SK-N-SH (cell line): ENCODE measurements around the gene MARCHF10. TPM values are rescaled to one million over a fixed set of nuclear protein-coding genes. Genes with fewer than 3 reads are reported as not detected.

Experiments used
- CTCF ChIA-PET: fragments of 300-600, 350-600 bp; formaldehyde crosslinking; extraction: SDS; loops from one replicate; lab custom pipeline; 2021; lab: Yijun Ruan, JAX
- POLR2A ChIA-PET: fragments of 350-600 bp; sonication (Branson Sonifier 250); formaldehyde crosslinking; extraction: SDS; loops from one replicate; lab custom pipeline; 2020; ENCODE audit warnings: antibody characterized with exemption, inconsistent platforms; lab: Yijun Ruan, JAX
- DNase-seq: peaks from one replicate; pipeline ENCODE4 v3.0.0; 2012
- H2AFZ ChIP-seq: fragments of 200-600 bp; sonication (generic); 2 replicates; pipeline ENCODE4 v1.8.1; 2016; ENCODE audit warnings: antibody characterized with exemption, mild to moderate bottlenecking, low read depth
- H3F3A ChIP-seq: fragments of 200-600 bp; sonication (generic); replicated peaks from 2 replicates; pipeline ENCODE3; 2016; ENCODE audit warnings: antibody characterized with exemption, mild to moderate bottlenecking; ENCODE audit not compliant: insufficient read depth
- H3K27ac ChIP-seq, 2 experiments: fragments of 200-500 bp in 1 of 2; fragments of 200-600 bp in 1 of 2; sonication (Bioruptor generic) in 1 of 2; sonication (generic), shearing (Covaris generic) in 1 of 2; 2 replicates each; pipeline versions ENCODE4 v1.5.1 to v1.6.1; 2014 to 2016; ENCODE audit warnings: low read depth in 2 of 2, inconsistent platforms in 1 of 2, low read length in 1 of 2, mild to moderate bottlenecking in 1 of 2, mixed read lengths in 1 of 2
- H3K27me3 ChIP-seq: fragments of 200-600 bp; sonication (generic), shearing (Covaris generic); 2 replicates; pipeline ENCODE4 v1.6.1; 2016; ENCODE audit warnings: mixed run types; ENCODE audit not compliant: insufficient read depth
- H3K36me3 ChIP-seq, 2 experiments: fragments of 200-500 bp in 1 of 2; fragments of 200-600 bp in 1 of 2; sonication (Bioruptor generic) in 1 of 2; sonication (generic) in 1 of 2; replicated peaks in 1 of 2; 2 replicates each; pipeline versions ENCODE3 to v1.5.1; 2014 to 2016; ENCODE audit warnings: low read length in 1 of 2, mild to moderate bottlenecking in 1 of 2; ENCODE audit not compliant: insufficient read depth in 2 of 2, control insufficient read depth in 1 of 2
- H3K4me1 ChIP-seq, 2 experiments: fragments of 200-500 bp in 1 of 2; fragments of 200-600 bp in 1 of 2; sonication (Bioruptor generic) in 1 of 2; sonication (generic), shearing (Covaris generic) in 1 of 2; 2 replicates each; pipeline versions ENCODE4 v1.5.1 to v1.6.1; 2014 to 2016; ENCODE audit warnings: low read depth in 1 of 2, low read length in 1 of 2, mixed run types in 1 of 2; ENCODE audit not compliant: insufficient read depth in 2 of 2, control insufficient read depth in 1 of 2
- H3K4me2 ChIP-seq: fragments of 200-600 bp; sonication (generic), shearing (Covaris generic); 2 replicates; pipeline ENCODE4 v1.6.1; 2017; ENCODE audit warnings: mixed run types
- H3K4me3 ChIP-seq, 2 experiments: fragments of 200-500 bp in 1 of 2; fragments of 200-600 bp in 1 of 2; sonication (Bioruptor generic) in 1 of 2; sonication (generic), shearing (Covaris generic) in 1 of 2; 2 replicates each; pipeline versions ENCODE4 v1.5.1 to v1.8.1; 2014 to 2016; ENCODE audit warnings: low read depth in 2 of 2, inconsistent platforms in 1 of 2, low read length in 1 of 2, mild to moderate bottlenecking in 1 of 2, mixed read lengths in 1 of 2, moderate library complexity in 1 of 2
- H3K79me2 ChIP-seq: fragments of 200-600 bp; sonication (generic); 2 replicates; pipeline ENCODE4 v1.8.1; 2017; ENCODE audit warnings: mild to moderate bottlenecking; ENCODE audit not compliant: insufficient read depth
- H3K9ac ChIP-seq: fragments of 200-600 bp; sonication (generic); 2 replicates; pipeline ENCODE4 v1.6.1; 2017; ENCODE audit warnings: mixed run types
- H3K9me2 ChIP-seq: fragments of 200-600 bp; sonication (generic); 2 replicates; pipeline ENCODE4 v1.6.1; 2017; ENCODE audit warnings: mixed run types
- H3K9me3 ChIP-seq: fragments of 200-600 bp; sonication (generic); 2 replicates; pipeline ENCODE4 v1.6.1; 2017; ENCODE audit warnings: mixed run types, mild to moderate bottlenecking, moderate library complexity
- H4K20me1 ChIP-seq: fragments of 200-600 bp; sonication (generic); 2 replicates; pipeline ENCODE4 v1.6.1; 2017; ENCODE audit warnings: mild to moderate bottlenecking, mixed run types; ENCODE audit not compliant: insufficient read depth
- CHD2 ChIP-seq: fragments of 150-350 bp; IDR thresholded peaks from 2 replicates; pipeline ENCODE4 v1.6.1; 2018; ENCODE audit warnings: low read length; ENCODE audit not compliant: partially characterized antibody
- ELF1 ChIP-seq: IDR thresholded peaks from 2 replicates; pipeline ENCODE4 v1.4.0; 2012
- FOXM1 ChIP-seq: IDR thresholded peaks from 2 replicates; pipeline ENCODE4 v1.4.0; 2012; ENCODE audit warnings: low read depth, mild to moderate bottlenecking
- GABPA ChIP-seq: IDR thresholded peaks from 2 replicates; pipeline ENCODE4 v1.4.0; 2012; ENCODE audit warnings: low read depth, mild to moderate bottlenecking
- GATA2 ChIP-seq: sonication (generic); formaldehyde crosslinking; IDR thresholded peaks from 2 replicates; pipeline ENCODE4 v1.5.0; 2020; ENCODE audit warnings: mild to moderate bottlenecking, missing genetic modification reagents
- NFIC ChIP-seq: IDR thresholded peaks from 2 replicates; pipeline ENCODE4 v1.4.0; 2012; ENCODE audit warnings: borderline replicate concordance
- WGBS: methylation state at CpG from one replicate; pipeline ENCODE4 v1.1.6; 2017; ENCODE audit warnings: low lambda C conversion rate; 5-methylcytosine and 5-hydroxymethylcytosine counted together
- polyA plus RNA-seq, 3 experiments: library from polyadenylated mRNA; depleted of rRNA; stranded (reverse); fragments of >200 nt; gene quantifications; 2 replicates each; pipeline ENCODE4 v1.2.3, GENCODE V29; 2012
- TF ChIP-seq, protein P1 (sequence below): fragments of 150-350 bp; IDR thresholded peaks from 2 replicates; pipeline ENCODE4 v1.6.1; 2016; ENCODE audit warnings: mild to moderate bottlenecking, low read depth, low read length
- TF ChIP-seq, protein P2 (sequence below): fragments of 200-600 bp; sonication (generic); IDR thresholded peaks from 2 replicates; pipeline ENCODE4 v1.6.1; 2017; ENCODE audit warnings: antibody characterized with exemption, mild to moderate bottlenecking, moderate library complexity
- TF ChIP-seq, protein P3 (sequence below): IDR thresholded peaks from 2 replicates; pipeline ENCODE4 v1.4.0; 2012; ENCODE audit warnings: low read depth, borderline replicate concordance
- TF ChIP-seq, protein P4 (sequence below): IDR thresholded peaks from 2 replicates; pipeline ENCODE4; 2012

Gene MARCHF10
- polyA plus RNA-seq, 1 of the 3 experiments (the other 2 are of a cell fraction) = 0.16 TPM

DNA sequence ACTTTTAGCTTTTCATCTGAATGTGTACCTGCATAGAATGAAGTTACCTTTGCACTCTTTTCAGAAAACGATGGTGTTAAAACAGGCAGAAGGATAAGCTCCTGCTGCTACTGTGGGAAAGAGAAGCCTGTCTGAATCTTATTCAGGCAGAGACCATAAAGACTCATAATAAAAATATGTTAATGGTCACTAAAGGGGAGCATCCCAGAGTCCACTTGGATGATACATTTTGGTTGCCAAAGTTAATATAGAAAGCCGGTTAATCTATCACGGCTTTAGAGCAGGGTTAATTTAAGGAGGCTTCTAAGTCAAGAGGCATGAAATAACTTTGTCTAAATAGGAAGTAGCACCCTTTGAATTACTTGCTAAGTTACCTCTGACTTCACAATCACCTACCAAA lies 2.9 kb downstream of the MARCHF10 start:
- ChIA-PET CTCF (interaction anchor here (0.8 kb wide), 1 partner anchor 26 kb away, joined by 3 read pairs; no protein-coding TSS in a partner anchor), POLR2A (no interaction called here)

More for the DNA sequence above, 2.9 kb downstream of the MARCHF10 start:
- H3K4me1 ChIP-seq = no peaks in the 10 kb centered on the region; a peak in 1 of 4 replicates
- DNase-seq = no peak
- no peaks in the 10 kb centered on the region for H3K9me2 ChIP-seq
- no peak overlapping the region for H3K9ac ChIP-seq
- no peak overlapping the region for H3K4me3 ChIP-seq
- H3K27me3 ChIP-seq = no peaks in the 10 kb centered on the region
- no peaks in the 10 kb centered on the region for H3F3A ChIP-seq
- H4K20me1 ChIP-seq = no peaks in the 10 kb centered on the region
- H3K27ac ChIP-seq = no peak overlapping the region
- no peak overlapping the region; the same call in 1 of the 2 replicates for H2AFZ ChIP-seq
- no peak overlapping the region for H3K4me2 ChIP-seq
- H3K36me3 ChIP-seq = no peaks in the 10 kb centered on the region
- no peaks in the 10 kb centered on the region for H3K79me2 ChIP-seq
- no peaks in the 10 kb centered on the region for H3K9me3 ChIP-seq
- TF ChIP-seq NFIC = no peak
- no peak for TF ChIP-seq FOXM1
- TF ChIP-seq, protein P1, sequence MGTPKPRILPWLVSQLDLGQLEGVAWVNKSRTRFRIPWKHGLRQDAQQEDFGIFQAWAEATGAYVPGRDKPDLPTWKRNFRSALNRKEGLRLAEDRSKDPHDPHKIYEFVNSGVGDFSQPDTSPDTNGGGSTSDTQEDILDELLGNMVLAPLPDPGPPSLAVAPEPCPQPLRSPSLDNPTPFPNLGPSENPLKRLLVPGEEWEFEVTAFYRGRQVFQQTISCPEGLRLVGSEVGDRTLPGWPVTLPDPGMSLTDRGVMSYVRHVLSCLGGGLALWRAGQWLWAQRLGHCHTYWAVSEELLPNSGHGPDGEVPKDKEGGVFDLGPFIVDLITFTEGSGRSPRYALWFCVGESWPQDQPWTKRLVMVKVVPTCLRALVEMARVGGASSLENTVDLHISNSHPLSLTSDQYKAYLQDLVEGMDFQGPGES = no peak
- TF ChIP-seq, protein P2, sequence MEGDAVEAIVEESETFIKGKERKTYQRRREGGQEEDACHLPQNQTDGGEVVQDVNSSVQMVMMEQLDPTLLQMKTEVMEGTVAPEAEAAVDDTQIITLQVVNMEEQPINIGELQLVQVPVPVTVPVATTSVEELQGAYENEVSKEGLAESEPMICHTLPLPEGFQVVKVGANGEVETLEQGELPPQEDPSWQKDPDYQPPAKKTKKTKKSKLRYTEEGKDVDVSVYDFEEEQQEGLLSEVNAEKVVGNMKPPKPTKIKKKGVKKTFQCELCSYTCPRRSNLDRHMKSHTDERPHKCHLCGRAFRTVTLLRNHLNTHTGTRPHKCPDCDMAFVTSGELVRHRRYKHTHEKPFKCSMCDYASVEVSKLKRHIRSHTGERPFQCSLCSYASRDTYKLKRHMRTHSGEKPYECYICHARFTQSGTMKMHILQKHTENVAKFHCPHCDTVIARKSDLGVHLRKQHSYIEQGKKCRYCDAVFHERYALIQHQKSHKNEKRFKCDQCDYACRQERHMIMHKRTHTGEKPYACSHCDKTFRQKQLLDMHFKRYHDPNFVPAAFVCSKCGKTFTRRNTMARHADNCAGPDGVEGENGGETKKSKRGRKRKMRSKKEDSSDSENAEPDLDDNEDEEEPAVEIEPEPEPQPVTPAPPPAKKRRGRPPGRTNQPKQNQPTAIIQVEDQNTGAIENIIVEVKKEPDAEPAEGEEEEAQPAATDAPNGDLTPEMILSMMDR = no peak
- TF ChIP-seq, protein P3, sequence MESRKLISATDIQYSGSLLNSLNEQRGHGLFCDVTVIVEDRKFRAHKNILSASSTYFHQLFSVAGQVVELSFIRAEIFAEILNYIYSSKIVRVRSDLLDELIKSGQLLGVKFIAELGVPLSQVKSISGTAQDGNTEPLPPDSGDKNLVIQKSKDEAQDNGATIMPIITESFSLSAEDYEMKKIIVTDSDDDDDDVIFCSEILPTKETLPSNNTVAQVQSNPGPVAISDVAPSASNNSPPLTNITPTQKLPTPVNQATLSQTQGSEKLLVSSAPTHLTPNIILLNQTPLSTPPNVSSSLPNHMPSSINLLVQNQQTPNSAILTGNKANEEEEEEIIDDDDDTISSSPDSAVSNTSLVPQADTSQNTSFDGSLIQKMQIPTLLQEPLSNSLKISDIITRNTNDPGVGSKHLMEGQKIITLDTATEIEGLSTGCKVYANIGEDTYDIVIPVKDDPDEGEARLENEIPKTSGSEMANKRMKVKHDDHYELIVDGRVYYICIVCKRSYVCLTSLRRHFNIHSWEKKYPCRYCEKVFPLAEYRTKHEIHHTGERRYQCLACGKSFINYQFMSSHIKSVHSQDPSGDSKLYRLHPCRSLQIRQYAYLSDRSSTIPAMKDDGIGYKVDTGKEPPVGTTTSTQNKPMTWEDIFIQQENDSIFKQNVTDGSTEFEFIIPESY = no peak
- TF ChIP-seq, protein P4, sequence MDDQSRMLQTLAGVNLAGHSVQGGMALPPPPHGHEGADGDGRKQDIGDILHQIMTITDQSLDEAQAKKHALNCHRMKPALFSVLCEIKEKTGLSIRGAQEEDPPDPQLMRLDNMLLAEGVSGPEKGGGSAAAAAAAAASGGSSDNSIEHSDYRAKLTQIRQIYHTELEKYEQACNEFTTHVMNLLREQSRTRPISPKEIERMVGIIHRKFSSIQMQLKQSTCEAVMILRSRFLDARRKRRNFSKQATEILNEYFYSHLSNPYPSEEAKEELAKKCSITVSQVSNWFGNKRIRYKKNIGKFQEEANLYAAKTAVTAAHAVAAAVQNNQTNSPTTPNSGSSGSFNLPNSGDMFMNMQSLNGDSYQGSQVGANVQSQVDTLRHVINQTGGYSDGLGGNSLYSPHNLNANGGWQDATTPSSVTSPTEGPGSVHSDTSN = no peak
- no peak for TF ChIP-seq ELF1
- TF ChIP-seq GABPA = no peak
- no peak for TF ChIP-seq CHD2
- TF ChIP-seq GATA2 = no peak
- TF ChIP-seq, all 33 proteins: peak for 0
- 70% methylated on average over 3 of the region's 3 CpGs for WGBS
